ENCODE results near the gene CA10.

CA10 gene

DNA sequence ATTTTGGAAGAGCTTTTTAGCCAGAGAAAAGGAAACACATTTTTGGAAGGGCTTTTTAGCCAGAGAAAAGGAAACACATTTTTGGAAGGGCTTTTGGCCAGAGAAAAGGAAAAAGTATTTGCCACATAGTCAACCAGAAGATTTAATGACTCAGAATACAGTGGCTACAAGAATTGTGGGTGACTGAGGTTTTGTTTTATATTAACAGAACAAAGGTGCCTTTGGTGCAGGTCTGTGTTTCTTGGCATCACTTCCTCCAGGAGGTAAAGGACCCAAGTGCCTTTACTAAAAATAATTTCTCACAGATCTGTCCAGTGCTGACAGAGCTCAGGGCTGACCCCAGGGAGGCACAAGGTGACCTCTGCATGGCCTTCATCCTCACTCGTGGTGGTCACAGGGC is 363.1 kb downstream of the CA10 start:
- no peak overlapping the region for H3K27ac ChIP-seq (ENCODE audit: low read depth, low read length)
- no peaks in the 10 kb centered on the region for H3K4me1 ChIP-seq (ENCODE audit: control insufficient read depth, insufficient read depth, low read length)
- H3K4me3 ChIP-seq (ENCODE audit: low read length), result no peak overlapping the region
- no peaks in the 10 kb centered on the region for H3K27me3 ChIP-seq (ENCODE audit: control insufficient read depth, insufficient read depth, low read length)
- no peak overlapping the region for H3K9ac ChIP-seq (ENCODE audit: low read length)
- H3K36me3 ChIP-seq (ENCODE audit: control insufficient read depth, insufficient read depth, low read length), result no peaks in the 10 kb centered on the region

DNA sequence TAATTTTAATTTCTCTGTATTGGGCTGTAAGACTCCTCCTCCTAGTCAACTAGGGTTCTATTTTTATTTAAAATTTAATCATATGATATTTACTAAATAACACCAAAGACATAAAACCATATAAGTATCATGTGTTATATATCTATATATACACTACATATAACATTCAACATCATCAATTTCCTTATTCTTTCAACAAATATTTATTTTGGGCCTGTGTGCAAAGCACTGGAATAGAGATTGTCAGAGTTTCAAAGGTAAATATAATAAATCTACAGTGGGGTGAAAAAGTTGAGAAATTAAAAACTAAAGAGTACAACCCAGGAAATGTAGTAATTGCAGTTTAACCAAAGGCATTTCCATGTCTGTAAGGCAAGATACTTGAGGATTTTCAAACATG is 364.0 kb downstream of the CA10 start:
- Histone ChIP-seq H3K9ac (ENCODE audit: low read length) (no peak overlapping the region), H3K4me1 (ENCODE audit: control insufficient read depth, insufficient read depth, low read length) (no peaks in the 10 kb centered on the region), H3K27ac (ENCODE audit: low read depth, low read length) (no peak overlapping the region)

DNA sequence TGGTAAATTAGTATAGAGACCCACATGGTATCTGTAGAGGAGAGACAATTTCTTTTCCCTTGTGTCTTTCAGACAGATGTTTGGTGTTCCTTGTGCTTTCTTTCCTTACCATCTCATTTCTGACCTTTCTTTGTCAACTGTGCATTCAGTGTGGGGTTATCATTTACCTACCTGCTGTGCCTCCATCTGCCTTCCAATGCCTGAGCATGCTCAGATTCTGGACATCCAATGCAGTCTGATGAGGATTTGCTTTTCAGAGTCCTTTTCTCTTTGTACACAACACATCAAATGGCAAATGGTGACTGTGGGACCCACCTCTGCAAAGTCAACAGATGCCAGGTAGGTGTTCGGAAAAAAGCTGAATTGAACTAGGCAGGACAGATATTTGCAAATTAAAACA is 364.8 kb downstream of the CA10 start:
- no peak overlapping the region for H3K27ac ChIP-seq (ENCODE audit: low read depth, low read length)
- no peak overlapping the region for H3K9ac ChIP-seq (ENCODE audit: low read length)
- H3K36me3 ChIP-seq (ENCODE audit: control insufficient read depth, insufficient read depth, low read length), result no peaks in the 10 kb centered on the region
- no peak overlapping the region for H3K4me3 ChIP-seq (ENCODE audit: low read length)
- H3K4me1 ChIP-seq (ENCODE audit: control insufficient read depth, insufficient read depth, low read length), result no peaks in the 10 kb centered on the region
- no peaks in the 10 kb centered on the region for H3K27me3 ChIP-seq (ENCODE audit: control insufficient read depth, insufficient read depth, low read length)

More for the DNA sequence above, 364.0 kb downstream of the CA10 start:
- Histone ChIP-seq H3K36me3 (ENCODE audit: control insufficient read depth, insufficient read depth, low read length) (no peaks in the 10 kb centered on the region), H3K4me3 (ENCODE audit: low read length) (no peak overlapping the region), H3K27me3 (ENCODE audit: control insufficient read depth, insufficient read depth, low read length) (no peaks in the 10 kb centered on the region)

DNA sequence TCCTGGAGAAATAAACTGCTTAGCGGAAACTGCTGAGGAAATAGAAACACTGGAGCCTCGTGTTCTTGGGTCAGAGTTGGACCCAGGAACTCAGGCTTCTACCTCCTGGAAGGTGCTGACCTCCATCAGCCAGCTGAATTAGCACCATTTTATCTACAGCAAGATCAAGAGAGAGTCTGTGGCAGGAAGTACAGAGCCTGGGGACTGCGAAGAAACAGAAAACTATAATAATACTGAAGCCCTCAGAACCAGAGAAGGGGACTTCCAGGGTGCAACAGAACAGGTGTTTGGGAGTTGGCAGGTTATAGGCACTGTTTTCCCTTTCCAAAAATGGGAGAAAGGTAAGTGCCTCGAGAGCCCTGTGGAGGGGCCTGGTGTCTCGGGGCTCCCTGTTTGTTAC is 379.7 kb downstream of the CA10 start:
- Histone ChIP-seq H3K4me1 (ENCODE audit: control insufficient read depth, insufficient read depth, low read length) (no peaks in the 10 kb centered on the region), H3K4me3 (ENCODE audit: low read length) (no peak overlapping the region), H3K9ac (ENCODE audit: low read length) (no peak overlapping the region), H3K36me3 (ENCODE audit: control insufficient read depth, insufficient read depth, low read length) (no peaks in the 10 kb centered on the region), H3K27me3 (ENCODE audit: control insufficient read depth, insufficient read depth, low read length) (no peaks in the 10 kb centered on the region), H3K27ac (ENCODE audit: low read depth, low read length) (no peak overlapping the region)

DNA sequence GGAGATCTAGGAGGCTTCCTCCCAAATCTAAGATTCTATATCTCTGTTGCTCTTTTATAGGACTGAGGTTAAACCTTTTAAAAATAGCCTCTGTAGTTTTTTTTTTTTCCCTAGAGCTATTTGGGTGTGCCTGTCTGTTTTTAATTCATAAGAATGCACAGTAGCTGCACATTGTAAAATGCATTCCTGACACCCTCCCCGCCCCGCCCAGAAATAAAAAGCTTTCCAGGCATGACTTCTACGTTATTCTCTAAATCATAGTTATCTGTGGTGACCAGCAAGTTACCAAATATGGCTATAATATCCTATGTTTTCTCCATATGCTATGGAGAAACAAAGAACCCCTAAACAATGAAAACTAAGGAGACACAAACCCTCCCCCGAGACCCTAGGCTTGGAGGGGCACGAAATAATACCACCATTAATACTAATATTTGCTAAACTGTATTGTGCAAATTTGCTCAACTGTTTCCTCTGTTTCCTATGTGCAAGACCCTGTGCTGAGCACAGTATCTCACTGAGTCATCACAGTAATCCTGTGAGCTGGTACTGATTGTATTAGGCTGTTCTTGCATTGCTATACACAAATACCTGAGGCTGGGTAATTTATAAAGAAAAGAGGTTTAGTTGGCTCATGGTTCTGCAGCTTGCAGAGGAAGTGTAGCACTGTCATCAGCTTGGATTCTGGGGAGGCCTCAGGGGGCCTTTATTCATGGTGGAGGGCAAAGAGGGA is 388.3 kb downstream of the CA10 start:
- Histone ChIP-seq H3K9ac (ENCODE audit: low read length) (no peak overlapping the region), H3K36me3 (ENCODE audit: control insufficient read depth, insufficient read depth, low read length) (no peaks in the 10 kb centered on the region), H3K4me1 (ENCODE audit: control insufficient read depth, insufficient read depth, low read length) (no peaks in the 10 kb centered on the region), H3K4me3 (ENCODE audit: low read length) (no peak overlapping the region), H3K27me3 (ENCODE audit: control insufficient read depth, insufficient read depth, low read length) (no peaks in the 10 kb centered on the region), H3K27ac (ENCODE audit: low read depth, low read length) (no peak overlapping the region)

DNA sequence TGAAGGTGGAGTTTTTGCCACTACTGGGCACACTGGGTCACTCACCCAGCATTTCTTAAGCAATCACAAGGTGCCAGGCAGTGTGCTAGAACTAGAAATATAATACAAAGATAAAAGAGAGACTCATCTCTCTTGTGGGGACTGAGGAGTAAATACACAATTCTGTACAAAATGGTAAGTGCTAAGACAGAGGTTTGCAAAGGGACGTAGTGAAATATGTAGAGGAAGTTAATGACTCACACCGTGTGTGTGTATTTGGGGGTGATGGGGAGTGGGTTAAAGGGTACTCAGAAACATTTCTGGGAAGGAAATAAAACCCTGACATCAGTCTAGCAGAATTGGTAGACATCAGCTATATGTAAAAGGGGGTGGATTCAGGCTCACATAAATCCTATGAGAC is 389.3 kb downstream of the CA10 start:
- no peak overlapping the region for H3K4me3 ChIP-seq (ENCODE audit: low read length)
- no peak overlapping the region for H3K9ac ChIP-seq (ENCODE audit: low read length)
- H3K4me1 ChIP-seq (ENCODE audit: control insufficient read depth, insufficient read depth, low read length), result no peaks in the 10 kb centered on the region
- no peaks in the 10 kb centered on the region for H3K36me3 ChIP-seq (ENCODE audit: control insufficient read depth, insufficient read depth, low read length)
- H3K27ac ChIP-seq (ENCODE audit: low read depth, low read length), result no peak overlapping the region
- no peaks in the 10 kb centered on the region for H3K27me3 ChIP-seq (ENCODE audit: control insufficient read depth, insufficient read depth, low read length)

DNA sequence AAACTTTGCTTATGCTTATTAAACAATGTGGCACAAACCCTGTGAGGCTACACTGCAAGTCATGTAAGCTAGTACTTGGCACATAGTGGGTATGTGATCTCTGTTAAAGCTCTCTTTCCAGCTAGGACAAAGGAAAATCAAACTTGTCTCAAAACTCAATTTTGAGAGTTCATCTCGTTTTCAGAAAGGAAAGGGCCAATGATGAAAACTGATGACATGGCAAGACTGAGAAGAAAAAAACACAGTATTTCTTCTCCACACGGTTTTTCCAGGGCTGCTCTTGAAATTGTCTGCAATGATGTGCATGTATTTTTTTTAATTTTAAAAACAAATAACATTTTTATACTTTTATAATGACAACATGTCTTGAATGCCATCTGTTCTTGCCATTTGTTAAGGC is 389.8 kb downstream of the CA10 start:
- no peak overlapping the region for H3K4me3 ChIP-seq (ENCODE audit: low read length)
- no peak overlapping the region for H3K27ac ChIP-seq (ENCODE audit: low read depth, low read length)
- no peaks in the 10 kb centered on the region for H3K36me3 ChIP-seq (ENCODE audit: control insufficient read depth, insufficient read depth, low read length)
- H3K27me3 ChIP-seq (ENCODE audit: control insufficient read depth, insufficient read depth, low read length), result no peaks in the 10 kb centered on the region
- no peak overlapping the region for H3K9ac ChIP-seq (ENCODE audit: low read length)
- no peaks in the 10 kb centered on the region for H3K4me1 ChIP-seq (ENCODE audit: control insufficient read depth, insufficient read depth, low read length)

DNA sequence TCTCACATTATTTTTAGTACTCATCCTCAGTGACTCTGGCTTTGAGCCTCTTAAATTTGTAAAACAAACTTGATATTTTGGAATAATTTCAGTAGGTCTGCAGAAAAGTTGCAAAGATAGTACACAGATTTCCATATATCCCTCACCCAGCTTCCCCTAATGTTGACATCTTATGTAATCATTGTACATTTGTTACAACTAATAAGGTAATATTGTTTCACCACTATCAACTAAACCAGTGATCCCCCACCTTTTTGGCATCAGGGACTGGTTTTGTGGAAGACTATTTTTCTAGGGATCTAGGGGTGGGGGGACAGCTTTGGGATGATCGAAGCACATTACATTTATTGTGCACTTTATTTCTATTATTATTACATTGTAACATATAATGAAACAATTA is 391.2 kb downstream of the CA10 start:
- no peak overlapping the region for H3K27ac ChIP-seq (ENCODE audit: low read depth, low read length)
- no peaks in the 10 kb centered on the region for H3K27me3 ChIP-seq (ENCODE audit: control insufficient read depth, insufficient read depth, low read length)

DNA sequence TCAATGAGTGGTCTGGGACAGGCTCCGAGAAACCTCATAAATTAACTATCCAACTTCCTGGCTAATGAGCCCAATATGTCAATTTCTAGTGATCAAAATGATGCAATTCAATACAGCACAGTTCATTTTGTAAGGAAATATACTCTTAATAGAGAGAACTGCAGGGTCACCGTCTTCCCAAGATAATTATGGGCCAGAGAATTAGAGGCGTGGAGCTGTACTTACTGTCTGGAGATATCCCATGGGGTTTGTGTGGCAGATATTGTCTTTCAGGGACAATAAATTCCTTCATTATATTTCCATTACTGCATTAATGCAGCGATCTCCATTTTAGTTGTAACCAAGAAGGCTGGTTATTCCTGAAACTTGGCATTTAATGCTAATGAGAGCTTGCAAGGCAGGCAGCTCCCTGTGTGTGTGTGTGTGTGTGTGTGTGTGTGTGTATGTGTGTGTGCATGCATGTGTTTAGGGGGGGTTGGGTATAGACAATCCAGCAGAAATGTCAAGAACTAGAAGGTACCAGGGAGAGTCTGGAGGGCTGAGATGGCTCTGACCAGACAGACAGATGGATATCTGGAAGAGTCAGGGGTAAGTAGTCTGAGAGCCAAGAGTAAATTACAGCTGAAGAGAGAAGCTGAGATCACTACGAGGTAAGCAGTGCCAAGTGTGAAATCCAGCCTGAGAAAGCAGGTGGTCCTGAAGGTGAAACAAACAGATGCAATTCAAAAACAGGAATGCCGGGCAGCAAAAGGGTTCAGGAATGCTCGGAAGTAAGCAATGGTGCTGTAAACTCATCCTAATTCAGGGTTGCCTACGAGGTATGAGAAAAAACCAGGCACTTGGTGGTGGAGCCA is 393.0 kb downstream of the CA10 start:
- Histone ChIP-seq H3K36me3 (ENCODE audit: control insufficient read depth, insufficient read depth, low read length) (no peaks in the 10 kb centered on the region), H3K27ac (ENCODE audit: low read depth, low read length) (no peak overlapping the region), H3K4me3 (ENCODE audit: low read length) (no peak overlapping the region), H3K27me3 (ENCODE audit: control insufficient read depth, insufficient read depth, low read length) (no peaks in the 10 kb centered on the region), H3K9ac (ENCODE audit: low read length) (no peak overlapping the region), H3K4me1 (ENCODE audit: control insufficient read depth, insufficient read depth, low read length) (no peaks in the 10 kb centered on the region)

More for the DNA sequence above, 391.2 kb downstream of the CA10 start:
- Histone ChIP-seq H3K36me3 (ENCODE audit: control insufficient read depth, insufficient read depth, low read length) (no peaks in the 10 kb centered on the region), H3K4me3 (ENCODE audit: low read length) (no peak overlapping the region), H3K9ac (ENCODE audit: low read length) (no peak overlapping the region), H3K4me1 (ENCODE audit: control insufficient read depth, insufficient read depth, low read length) (no peaks in the 10 kb centered on the region)

DNA sequence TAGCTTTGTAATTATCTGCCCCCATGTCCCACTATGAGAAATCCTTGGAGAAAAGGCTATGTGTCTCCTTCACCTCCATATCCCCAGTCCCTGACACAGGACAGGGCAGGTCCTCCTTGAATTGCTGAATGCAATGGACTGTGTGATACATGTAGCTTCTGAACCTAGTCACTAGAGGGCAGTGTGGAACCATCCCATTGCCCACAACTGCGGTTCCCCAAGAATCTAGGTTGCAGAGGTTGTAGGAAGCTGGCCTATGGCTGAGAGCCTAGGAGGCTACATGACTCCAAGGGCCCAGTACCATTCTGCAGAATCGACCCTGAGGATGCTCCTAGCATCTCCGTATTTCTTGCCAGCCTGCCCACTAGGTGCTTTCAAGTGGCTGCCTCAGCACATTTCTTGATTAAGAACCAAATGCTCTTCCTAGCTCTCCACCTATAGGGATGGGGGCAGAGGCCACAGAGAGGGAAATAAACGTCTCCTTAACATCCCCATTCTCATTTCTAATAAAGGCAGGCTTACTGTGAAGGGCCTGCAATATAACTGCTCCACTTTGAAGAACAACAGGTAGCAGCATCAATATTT is 394.0 kb downstream of the CA10 start:
- H3K9ac ChIP-seq (ENCODE audit: low read length), result no peak overlapping the region

DNA sequence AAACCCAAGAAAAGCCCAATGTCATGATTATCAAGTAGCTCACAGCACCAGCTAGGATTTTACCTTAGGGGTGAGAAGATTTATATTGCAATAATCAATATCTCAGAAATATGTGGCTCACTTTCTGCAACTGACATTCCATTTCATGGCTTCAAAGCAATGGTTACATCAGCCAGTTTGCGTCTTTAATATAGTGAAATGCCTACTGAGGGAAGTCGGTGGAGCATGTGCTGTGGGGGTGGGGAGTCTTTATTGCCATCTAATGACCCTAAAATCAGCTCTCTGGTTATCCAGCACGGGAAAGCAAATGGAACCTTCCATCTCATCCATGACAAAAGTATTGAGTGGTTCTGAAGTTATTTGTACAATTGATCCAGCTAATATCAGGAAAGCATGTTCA is 395.5 kb downstream of the CA10 start:
- Histone ChIP-seq H3K27me3 (ENCODE audit: control insufficient read depth, insufficient read depth, low read length) (no peaks in the 10 kb centered on the region), H3K36me3 (ENCODE audit: control insufficient read depth, insufficient read depth, low read length) (no peaks in the 10 kb centered on the region)

More for the DNA sequence above, 394.0 kb downstream of the CA10 start:
- H3K27me3 ChIP-seq (ENCODE audit: control insufficient read depth, insufficient read depth, low read length), result no peaks in the 10 kb centered on the region
- H3K36me3 ChIP-seq (ENCODE audit: control insufficient read depth, insufficient read depth, low read length), result no peaks in the 10 kb centered on the region
- H3K27ac ChIP-seq (ENCODE audit: low read depth, low read length), result no peak overlapping the region
- no peaks in the 10 kb centered on the region for H3K4me1 ChIP-seq (ENCODE audit: control insufficient read depth, insufficient read depth, low read length)
- H3K4me3 ChIP-seq (ENCODE audit: low read length), result no peak overlapping the region

DNA sequence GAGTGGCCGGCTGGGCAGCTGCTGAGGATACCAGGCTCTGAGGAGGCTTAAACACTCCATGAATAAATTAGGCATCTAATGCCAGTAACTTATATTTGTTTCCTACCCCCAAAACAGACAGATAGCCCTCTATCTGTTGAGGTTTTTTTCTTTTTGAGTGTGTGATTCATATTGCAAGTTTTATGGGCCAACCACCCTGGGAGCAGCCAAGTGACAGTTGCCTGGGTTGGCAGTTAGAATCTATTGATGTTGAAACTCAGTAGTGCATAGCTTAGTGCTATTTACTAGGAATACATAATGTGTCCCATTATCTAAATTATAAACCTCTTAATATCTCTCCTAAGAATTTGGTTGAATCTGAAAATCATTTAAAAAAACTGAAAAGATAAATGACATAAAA is 397.4 kb downstream of the CA10 start:
- Histone ChIP-seq H3K9ac (ENCODE audit: low read length) (no peak overlapping the region), H3K27me3 (ENCODE audit: control insufficient read depth, insufficient read depth, low read length) (no peaks in the 10 kb centered on the region), H3K4me3 (ENCODE audit: low read length) (no peak overlapping the region), H3K27ac (ENCODE audit: low read depth, low read length) (no peak overlapping the region), H3K4me1 (ENCODE audit: control insufficient read depth, insufficient read depth, low read length) (no peaks in the 10 kb centered on the region), H3K36me3 (ENCODE audit: control insufficient read depth, insufficient read depth, low read length) (no peaks in the 10 kb centered on the region)

More for the DNA sequence above, 395.5 kb downstream of the CA10 start:
- no peak overlapping the region for H3K4me3 ChIP-seq (ENCODE audit: low read length)
- no peak overlapping the region for H3K9ac ChIP-seq (ENCODE audit: low read length)
- H3K4me1 ChIP-seq (ENCODE audit: control insufficient read depth, insufficient read depth, low read length), result no peaks in the 10 kb centered on the region
- no peak overlapping the region for H3K27ac ChIP-seq (ENCODE audit: low read depth, low read length)
